H1 (cell line): ENCODE data around the gene MSMP. TPM values are rescaled to one million over a fixed set of nuclear protein-coding genes. Genes with fewer than 3 reads are reported as not detected.

Experiments used
- KDM5A ChIP-seq: fragments of 200-600 bp; IDR thresholded peaks from 2 replicates; pipeline ENCODE4 v1.7.1; 2012; ENCODE audit warnings: mild to moderate bottlenecking, low read length, inconsistent platforms, mixed read lengths
- RAD21 ChIP-seq, 2 experiments: IDR thresholded peaks in 1 of 2; conservative IDR thresholded peaks in 1 of 2; 2 replicates each; pipeline ENCODE4 v1.6.1; 2011; ENCODE audit warnings: low read depth in 2 of 2, low read length in 2 of 2, improper control_type of control experiment in 1 of 2, inconsistent platforms in 1 of 2, mild to moderate bottlenecking in 1 of 2, moderate library complexity in 1 of 2
- RXRA ChIP-seq: IDR thresholded peaks from 2 replicates; pipeline ENCODE4 v1.6.1; 2011; ENCODE audit warnings: low read depth, mild to moderate bottlenecking, low read length, moderate library complexity; ENCODE audit not compliant: insufficient read depth
- TAF7 ChIP-seq: optimal IDR thresholded peaks from 2 replicates; pipeline ENCODE3; 2011; ENCODE audit warnings: low read depth, mild to moderate bottlenecking, inconsistent platforms, low read length, moderate library complexity, borderline replicate concordance
- TEAD4 ChIP-seq: IDR thresholded peaks from 2 replicates; pipeline ENCODE4 v1.6.1; 2012; ENCODE audit warnings: low read depth, low read length, inconsistent platforms, mixed read lengths
- YY1 ChIP-seq: IDR thresholded peaks from 2 replicates; pipeline ENCODE4 v1.6.1; 2011; ENCODE audit warnings: low read depth, mild to moderate bottlenecking, low read length
- polyA plus RNA-seq, 7 experiments: library from polyadenylated mRNA; depleted of rRNA in 3 of 7; stranded (reverse) in 5 of 7; unstranded in 2 of 7; fragments of >200 nt in 5 of 7; fragments of 200-250 nt in 2 of 7; gene quantifications; 1 replicate in 5 of 7; 2 replicates in 1 of 7; 4 replicates in 1 of 7; pipeline versions ENCODE4 v1.2.1 to v1.2.3, GENCODE V29; 2011 to 2013; ENCODE audit warnings: missing spikeins in 2 of 7, mixed read lengths in 2 of 7
- total RNA-seq: library from RNA; stranded (reverse); fragmentation: NEBNext Ultra II Directional; extraction: Animal tissue kit (Norgen Biotek cat#: 25700); gene quantifications from 2 replicates; pipeline ENCODE4 v1.2.1, GENCODE V29; 2021

MSMP gene
- total and polyA plus RNA-seq, 2 of the 8 experiments (the other 6 are each of a cell fraction or from before 2014, with no cell fraction given): 0.53 TPM; not detected in 1

- TF ChIP-seq TEAD4 (no peak), YY1 (no peak), TAF7 (no peak), RXRA (no peak), RAD21 (IDR thresholded peaks at IDR 0.05 in 1 of 2, conservative IDR thresholded peaks at IDR 0.05 in 1 of 2; ENCODE audit: low read depth in 2 of 2, low read length in 2 of 2) (no peak), KDM5A (no peak)
These were observed 17.5 kb upstream of the MSMP start (continued) for GRCh38 chr9:35771534-35771933.
